DND-41 (cell line): ENCODE data around the gene GAN.

Source experiments
- EZH2 ChIP-seq: IDR thresholded peaks from 3 replicates; pipeline ENCODE4 v1.6.1; 2012; ENCODE audit warnings: borderline replicate concordance, low read depth, mild to moderate bottlenecking, moderate library complexity, low read length, inconsistent platforms; ENCODE audit not compliant: severe bottlenecking
- TF ChIP-seq, protein P1 (sequence below): IDR thresholded peaks from 2 replicates; pipeline ENCODE4 v1.5.1; 2012; ENCODE audit warnings: borderline replicate concordance, low read length, moderate library complexity, mild to moderate bottlenecking; ENCODE audit not compliant: poor library complexity, severe bottlenecking; ENCODE audit errors: extremely low read depth

GRCh38 chr16:81307770-81308169 is 7.0 kb upstream of the GAN start:
- TF ChIP-seq, protein P1, sequence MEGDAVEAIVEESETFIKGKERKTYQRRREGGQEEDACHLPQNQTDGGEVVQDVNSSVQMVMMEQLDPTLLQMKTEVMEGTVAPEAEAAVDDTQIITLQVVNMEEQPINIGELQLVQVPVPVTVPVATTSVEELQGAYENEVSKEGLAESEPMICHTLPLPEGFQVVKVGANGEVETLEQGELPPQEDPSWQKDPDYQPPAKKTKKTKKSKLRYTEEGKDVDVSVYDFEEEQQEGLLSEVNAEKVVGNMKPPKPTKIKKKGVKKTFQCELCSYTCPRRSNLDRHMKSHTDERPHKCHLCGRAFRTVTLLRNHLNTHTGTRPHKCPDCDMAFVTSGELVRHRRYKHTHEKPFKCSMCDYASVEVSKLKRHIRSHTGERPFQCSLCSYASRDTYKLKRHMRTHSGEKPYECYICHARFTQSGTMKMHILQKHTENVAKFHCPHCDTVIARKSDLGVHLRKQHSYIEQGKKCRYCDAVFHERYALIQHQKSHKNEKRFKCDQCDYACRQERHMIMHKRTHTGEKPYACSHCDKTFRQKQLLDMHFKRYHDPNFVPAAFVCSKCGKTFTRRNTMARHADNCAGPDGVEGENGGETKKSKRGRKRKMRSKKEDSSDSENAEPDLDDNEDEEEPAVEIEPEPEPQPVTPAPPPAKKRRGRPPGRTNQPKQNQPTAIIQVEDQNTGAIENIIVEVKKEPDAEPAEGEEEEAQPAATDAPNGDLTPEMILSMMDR: no peak
- TF ChIP-seq EZH2: no peak
